Heart left ventricle (tissue), 16 donors: Measurements from ENCODE around the gene ENOX1. TPM values are rescaled to one million over a fixed set of nuclear protein-coding genes. Genes with fewer than 3 reads are reported as not detected.

Experiments
- ATAC-seq, 4 donors: fragments of 200-7000 bp; cut with Tn5 transposase; one replicate each; pipeline ENCODE4 v1.9.1; 2020 to 2022; ENCODE audit warnings: moderate library complexity in 4 of 4, mild to moderate bottlenecking in 3 of 4, moderate number of reproducible peaks in 1 of 4
- DNase-seq, 5 donors: peaks; one replicate each; pipeline ENCODE4 v3.0.0-alpha.2; 2020
- H3K27ac ChIP-seq, 12 donors: fragments of 200-600 bp; sonication (generic) in 4 of 12; one replicate each; pipeline versions ENCODE4 v1.5.0 to v1.8.0; 2016 to 2022; ENCODE audit warnings: mild to moderate bottlenecking in 2 of 12
- H3K27me3 ChIP-seq, 9 donors: fragments of 200-600 bp; sonication (generic) in 2 of 9; one replicate each; pipeline versions ENCODE4 v1.5.1 to v1.8.0; 2016 to 2022; ENCODE audit warnings: mild to moderate bottlenecking in 3 of 9
- H3K36me3 ChIP-seq, 9 donors: fragments of 200-600 bp; sonication (generic) in 2 of 9; one replicate each; pipeline versions ENCODE4 v1.5.0 to v1.8.0; 2018 to 2022; ENCODE audit warnings: mild to moderate bottlenecking in 2 of 9
- H3K4me1 ChIP-seq, 12 donors: fragments of 200-600 bp; sonication (generic) in 4 of 12; one replicate each; pipeline versions ENCODE4 v1.5.0 to v1.8.0; 2016 to 2022; ENCODE audit warnings: mild to moderate bottlenecking in 3 of 12
- H3K4me3 ChIP-seq, 12 donors: fragments of 200-600 bp; sonication (generic) in 4 of 12; one replicate each; pipeline versions ENCODE4 v1.5.0 to v1.8.0; 2017 to 2022; ENCODE audit warnings: mild to moderate bottlenecking in 9 of 12, moderate library complexity in 4 of 12
- H3K9me3 ChIP-seq, 12 donors: fragments of 200-600 bp; sonication (generic) in 4 of 12; one replicate each; pipeline versions ENCODE4 v1.5.0 to v1.8.0; 2016 to 2022; ENCODE audit warnings: mild to moderate bottlenecking in 1 of 12
- CTCF ChIP-seq, 12 donors: fragments of 200-600 bp; sonication (generic) in 4 of 12; IDR thresholded peaks; one replicate each; pipeline versions ENCODE4 v1.5.0 to v1.8.0; 2018 to 2022; ENCODE audit warnings: antibody characterized with exemption in 12 of 12, mild to moderate bottlenecking in 5 of 12
- POLR2A ChIP-seq, 2 donors: fragments of 450-650 bp; IDR thresholded peaks; one replicate each; pipeline ENCODE4 v1.6.1; 2017; ENCODE audit warnings: antibody characterized with exemption in 2 of 2, mild to moderate bottlenecking in 2 of 2, moderate library complexity in 2 of 2
- WGBS, 4 donors: extraction: QIAGEN DNeasy Blood & Tissue Kit in 2 of 4; methylation state at CpG; one replicate each; pipeline versions ENCODE4 v1.1.5 to v1.1.7; 2013 to 2018; 5-methylcytosine and 5-hydroxymethylcytosine counted together
- intact Hi-C, 10 donors: fragments of 100-400 bp; cut with DNase I; formaldehyde crosslinking; loops; one replicate each; pipeline versions ENCODE4 v1.11.1 to v1.14.2; 2022
- polyA plus RNA-seq, 2 donors: library from polyadenylated mRNA; stranded (reverse); fragments of 200-250 nt; gene quantifications; one replicate each; pipeline ENCODE4 v1.2.3, GENCODE V29; 2013
- total RNA-seq, 9 donors: library from RNA; depleted of rRNA in 2 of 9; stranded (reverse); fragments of >200 nt in 2 of 9; fragmentation: NEBNext Ultra II Directional in 3 of 9; extraction: Animal tissue kit (Norgen Biotek cat#: 25700) in 3 of 9; gene quantifications; one replicate each; pipeline versions ENCODE4 v1.1.0 to v1.2.4, GENCODE V29; 2016 to 2023
- donor health status: ischemic (EF 13 %, LVEDD 7.1; RV severe dilation, severe dysfunction).
- donor health status: healthy with polysubstance abuse.
- donor health status: DM: no; HTN: yes; CAD: no.
- donor health status: DM: no; HTN: no; CAD: no.
- donor health status: ischemic (EF 25% LVEDD 6.9; RV normal size, moderate dysfunction).
- donor health status: ischemic (EF 25% LVEDD 5.7; RV mildly dilated, moderate dysfunction).
- donor health status: healthy.
- donor health status: DM: yes; HTN: yes; CAD: no.
- donor health status: ischemic (EF 35%, LVEDD 5.7; RV mildly dilated, moderate dysfunction).
- donor health status: nonischemic (EF 11% LVEDD 7.7; RV severe dilation, severe dysfunction).
- donor health status: DM: yes; HTN: yes; CAD: no.
- donor health status: PGD.
- donor health status: ischemic (EF 29% LVEDD 5.4; RV normal size, mild dysfunction).
- donor health status: nonischemic (EF 23%, LVEDD 6.1; RV moderate dilation, normal function).

The ENOX1 gene
- total and polyA plus RNA-seq, 11 donors = 2.0 to 10.1 (median 5.4) TPM

GRCh38 chr13:43205416-43205815 is 581.4 kb downstream of the ENOX1 start:
- 82 to 94% (median 93%) methylated on average over 4 of the region's 4 CpGs for WGBS, 4 donors
- TF ChIP-seq POLR2A (IDR thresholded peaks at IDR 0.05) = no peak
- TF ChIP-seq CTCF (IDR thresholded peaks at IDR 0.05) = no peak

GRCh38 chr13:43204591-43204990 is 582.2 kb downstream of the ENOX1 start:
- H3K4me1 ChIP-seq = peaks cover 0 to 4% (median 0%) of the 10 kb centered on the region in 12 donors
- TF ChIP-seq CTCF (IDR thresholded peaks at IDR 0.05) (no peak), POLR2A (IDR thresholded peaks at IDR 0.05) (no peak)
- no peak for ATAC-seq
- intact Hi-C loops = no loop called here
- peaks cover 0 to 16% (median 0%) of the 10 kb centered on the region in 12 donors for H3K9me3 ChIP-seq
- DNase-seq = no peak
- H3K27me3 ChIP-seq = no peaks in the 10 kb centered on the region
- H3K4me3 ChIP-seq = no peak overlapping the region
- 87 to 97% (median 93%) methylated on average over 2 of the region's 2 CpGs for WGBS, 4 donors
- no peak overlapping the region for H3K27ac ChIP-seq
- H3K36me3 ChIP-seq = no peaks in the 10 kb centered on the region

More at GRCh38 chr13:43205416-43205815, 581.4 kb downstream of the ENOX1 start:
- intact Hi-C loops = no loop called here
- DNase-seq = no peak
- no peak overlapping the region for H3K4me3 ChIP-seq
- H3K4me1 ChIP-seq = peaks cover 0 to 3% (median 0%) of the 10 kb centered on the region in 12 donors
- no peak for ATAC-seq
- peaks cover 0 to 16% (median 0%) of the 10 kb centered on the region in 12 donors for H3K9me3 ChIP-seq
- H3K27ac ChIP-seq = no peak overlapping the region
- no peaks in the 10 kb centered on the region for H3K36me3 ChIP-seq
- no peaks in the 10 kb centered on the region for H3K27me3 ChIP-seq

GRCh38 chr13:43203781-43204180 is 583.0 kb downstream of the ENOX1 start:
- intact Hi-C loops = no loop called here

GRCh38 chr13:43200736-43201135 is 586.0 kb downstream of the ENOX1 start:
- 30 to 37% (median 32%) methylated on average over 1 of the region's 1 CpG for whole genome bisulfite sequencing, 4 donors
- TF ChIP-seq CTCF (IDR thresholded peaks at IDR 0.05) (no peak), POLR2A (IDR thresholded peaks at IDR 0.05) (no peak)
- DNase-seq (no peak), ATAC-seq (no peak)
- Histone ChIP-seq H3K27me3 (peaks cover 0 to 4% (median 0%) of the 10 kb centered on the region in 9 donors), H3K36me3 (no peaks in the 10 kb centered on the region), H3K4me1 (peaks cover 0 to 14% (median 0%) of the 10 kb centered on the region in 12 donors), H3K27ac (peak overlapping the region in 1 of 12 donors; percentile 2), H3K9me3 (peaks cover 0 to 16% (median 0%) of the 10 kb centered on the region in 12 donors), H3K4me3 (no peak overlapping the region)
- intact Hi-C loops = no loop called here

More at GRCh38 chr13:43203781-43204180, 583.0 kb downstream of the ENOX1 start:
- DNase-seq (no peak), ATAC-seq (no peak)
- Histone ChIP-seq H3K4me1 (peaks cover 0 to 4% (median 0%) of the 10 kb centered on the region in 12 donors), H3K4me3 (no peak overlapping the region), H3K27me3 (no peaks in the 10 kb centered on the region), H3K36me3 (no peaks in the 10 kb centered on the region), H3K27ac (no peak overlapping the region), H3K9me3 (peaks cover 0 to 16% (median 0%) of the 10 kb centered on the region in 12 donors)
- no peak for TF ChIP-seq CTCF (IDR thresholded peaks at IDR 0.05)
- no peak for TF ChIP-seq POLR2A (IDR thresholded peaks at IDR 0.05)
- WGBS, 4 donors = 86 to 100% (median 89%) methylated on average over 1 of the region's 1 CpG
